DOHH2 (cell line): ENCODE data around the gene SLC7A9.

Experiments
- H3F3A ChIP-seq: fragments of 200-600 bp; sonication (generic), shearing (Covaris generic); 2 replicates; pipeline ENCODE4 v1.6.0; 2016; ENCODE audit warnings: antibody characterized with exemption, mild to moderate bottlenecking; ENCODE audit not compliant: control insufficient read depth, insufficient read depth
- H3K27ac ChIP-seq: fragments of 200-600 bp; sonication (generic); 2 replicates; pipeline ENCODE4 v1.5.1; 2014; ENCODE audit warnings: low read depth, mild to moderate bottlenecking, low read length, moderate library complexity
- H3K27me3 ChIP-seq: fragments of 200-600 bp; sonication (generic); 2 replicates; pipeline ENCODE4 v1.6.1; 2014; ENCODE audit warnings: mild to moderate bottlenecking, low read length, mixed read lengths; ENCODE audit not compliant: control insufficient read depth
- H3K36me3 ChIP-seq: fragments of 200-600 bp; sonication (generic); 2 replicates; pipeline ENCODE4 v1.6.1; 2014; ENCODE audit warnings: mild to moderate bottlenecking, low read length, moderate library complexity, mixed read lengths; ENCODE audit not compliant: control insufficient read depth
- H3K4me1 ChIP-seq: fragments of 200-600 bp; sonication (generic); 2 replicates; pipeline ENCODE4 v1.6.1; 2014; ENCODE audit warnings: mild to moderate bottlenecking, low read length, mixed read lengths; ENCODE audit not compliant: control insufficient read depth
- H3K4me2 ChIP-seq: fragments of 200-600 bp; sonication (generic); 2 replicates; pipeline ENCODE4 v1.6.0; 2014; ENCODE audit warnings: mild to moderate bottlenecking, low read length, moderate library complexity
- H3K4me3 ChIP-seq: fragments of 200-600 bp; sonication (generic); 2 replicates; pipeline ENCODE4 v1.5.1; 2014; ENCODE audit warnings: mild to moderate bottlenecking, low read length, mixed read lengths
- H3K79me2 ChIP-seq: fragments of 200-600 bp; sonication (generic); 2 replicates; pipeline ENCODE4 v1.6.1; 2014; ENCODE audit warnings: mild to moderate bottlenecking, low read length, mixed read lengths; ENCODE audit not compliant: control insufficient read depth
- H3K9me2 ChIP-seq: fragments of 200-600 bp; sonication (generic); replicated peaks from 2 replicates; pipeline ENCODE4 v1.6.1; 2014; ENCODE audit warnings: mild to moderate bottlenecking, low read length, mixed read lengths; ENCODE audit not compliant: control insufficient read depth
- H3K9me3 ChIP-seq: fragments of 200-600 bp; sonication (generic); 2 replicates; pipeline ENCODE4 v1.6.1; 2014; ENCODE audit warnings: antibody characterized with exemption, low read length, mixed read lengths; ENCODE audit not compliant: control insufficient read depth, insufficient read depth
- H4K20me1 ChIP-seq: fragments of 200-600 bp; sonication (generic); 2 replicates; pipeline ENCODE4 v1.6.0; 2014; ENCODE audit warnings: low read depth, mild to moderate bottlenecking, antibody characterized with exemption, low read length, moderate library complexity; ENCODE audit not compliant: control insufficient read depth, insufficient read depth
- CTCF ChIP-seq: fragments of 200-600 bp; sonication (generic); IDR thresholded peaks from one replicate; pipeline ENCODE4 v1.5.1; 2014; ENCODE audit warnings: antibody characterized with exemption, mild to moderate bottlenecking, low read depth, low read length; ENCODE audit not compliant: poor library complexity, severe bottlenecking
- EZH2phosphoT487 ChIP-seq: fragments of 200-600 bp; sonication (generic); IDR thresholded peaks from 2 replicates; pipeline ENCODE4 v1.6.1; 2017; ENCODE audit warnings: borderline replicate concordance, mild to moderate bottlenecking, antibody characterized with exemption, low read length, moderate library complexity, mixed read lengths

SLC7A9 gene

GRCh38 chr19:32895384-32895783 is 25.8 kb upstream of the SLC7A9 start:
- Histone ChIP-seq H3F3A (no peaks in the 10 kb centered on the region), H3K36me3 (no peaks in the 10 kb centered on the region), H3K9me3 (peaks cover 3% of the 10 kb centered on the region; the same call in 1 of the 2 replicates), H3K79me2 (no peaks in the 10 kb centered on the region), H3K27ac (no peak overlapping the region), H3K27me3 (no peaks in the 10 kb centered on the region), H3K4me1 (peaks cover 8% of the 10 kb centered on the region), H3K9me2 (no peaks in the 10 kb centered on the region; the same call in 1 of the 2 replicates), H3K4me3 (no peak overlapping the region), H3K4me2 (no peak overlapping the region), H4K20me1 (no peaks in the 10 kb centered on the region)
- no peak for TF ChIP-seq CTCF
- TF ChIP-seq EZH2phosphoT487, result no peak

- Histone ChIP-seq H3K4me3 (no peak overlapping the region), H3K9me3 (peaks cover 3% of the 10 kb centered on the region; the same call in 1 of the 2 replicates), H3K27me3 (no peaks in the 10 kb centered on the region), H3K36me3 (no peaks in the 10 kb centered on the region), H3K27ac (no peak overlapping the region), H3K4me1 (peaks cover 3% of the 10 kb centered on the region), H3K9me2 (no peaks in the 10 kb centered on the region; the same call in 1 of the 2 replicates), H3K4me2 (no peak overlapping the region), H3K79me2 (no peaks in the 10 kb centered on the region), H3F3A (no peaks in the 10 kb centered on the region), H4K20me1 (no peaks in the 10 kb centered on the region)
- TF ChIP-seq CTCF (no peak), EZH2phosphoT487 (no peak)
Observed at GRCh38 chr19:32891609-32892008, 22.0 kb upstream of the SLC7A9 start.

GRCh38 chr19:32890841-32891240 is 21.3 kb upstream of the SLC7A9 start:
- peaks cover 3% of the 10 kb centered on the region; the same call in 1 of the 2 replicates for H3K9me3 ChIP-seq
- no peaks in the 10 kb centered on the region for H3F3A ChIP-seq
- H3K27ac ChIP-seq, result no peak overlapping the region
- no peaks in the 10 kb centered on the region for H3K79me2 ChIP-seq
- H3K36me3 ChIP-seq, result no peaks in the 10 kb centered on the region
- no peak overlapping the region for H3K4me3 ChIP-seq
- no peaks in the 10 kb centered on the region for H3K4me1 ChIP-seq
- no peaks in the 10 kb centered on the region; the same call in 1 of the 2 replicates for H3K9me2 ChIP-seq
- no peaks in the 10 kb centered on the region for H4K20me1 ChIP-seq
- no peak overlapping the region for H3K4me2 ChIP-seq
- no peaks in the 10 kb centered on the region for H3K27me3 ChIP-seq
- no peak for TF ChIP-seq EZH2phosphoT487
- no peak for TF ChIP-seq CTCF
